Mesenchymal stem cell (in vitro differentiated cells and primary cell): ENCODE measurements around the gene SEMA3A.
A peak's percentile ranks its signal among the peaks of the same experiment; 100 is the strongest.

Source experiments
- DNase-seq: peaks from one replicate; pipeline ENCODE4 v3.0.0-alpha.2; 2013
- H2AFZ ChIP-seq: one replicate; pipeline ENCODE4 v1.6.1; 2013; ENCODE audit warnings: low read depth, mild to moderate bottlenecking, control low read depth, inconsistent platforms, low read length, moderate library complexity
- H2AK5ac ChIP-seq: 2 replicates; pipeline ENCODE4 v1.6.1; 2013; ENCODE audit warnings: low read length, moderate library complexity, mild to moderate bottlenecking, inconsistent platforms; ENCODE audit not compliant: severe bottlenecking
- H2BK120ac ChIP-seq: one replicate; pipeline ENCODE4 v1.6.1; 2013; ENCODE audit warnings: low read depth, mild to moderate bottlenecking, inconsistent platforms, low read length, moderate library complexity
- H2BK12ac ChIP-seq, 2 experiments: one replicate each; pipeline ENCODE4 v1.6.1; 2013; ENCODE audit warnings: inconsistent platforms in 2 of 2, low read length in 2 of 2, mild to moderate bottlenecking in 2 of 2, moderate library complexity in 2 of 2, control low read depth in 1 of 2
- H2BK15ac ChIP-seq: one replicate; pipeline ENCODE4 v1.6.1; 2013; ENCODE audit warnings: mild to moderate bottlenecking, low read depth, inconsistent platforms; ENCODE audit not compliant: poor library complexity, severe bottlenecking
- H2BK5ac ChIP-seq: 2 replicates; pipeline ENCODE4 v1.6.1; 2013; ENCODE audit warnings: low read depth, mild to moderate bottlenecking, low read length, control low read depth, inconsistent platforms; ENCODE audit not compliant: poor library complexity, severe bottlenecking
- H3K14ac ChIP-seq, 2 experiments: one replicate each; pipeline ENCODE4 v1.6.1; 2013; ENCODE audit warnings: inconsistent platforms in 2 of 2, low read length in 2 of 2, control low read depth in 1 of 2, mild to moderate bottlenecking in 1 of 2, moderate library complexity in 1 of 2
- H3K18ac ChIP-seq, 2 experiments: one replicate each; pipeline ENCODE4 v1.6.1; 2013; ENCODE audit warnings: inconsistent platforms in 2 of 2, low read length in 2 of 2, control low read depth in 1 of 2, low read depth in 1 of 2, mild to moderate bottlenecking in 1 of 2
- H3K23ac ChIP-seq, 2 experiments: one replicate each; pipeline ENCODE4 v1.6.1; 2013; ENCODE audit warnings: inconsistent platforms in 2 of 2, low read length in 2 of 2, mild to moderate bottlenecking in 2 of 2, moderate library complexity in 2 of 2, control low read depth in 1 of 2
- H3K27ac ChIP-seq: 2 replicates; pipeline ENCODE4 v1.5.1; 2013; ENCODE audit warnings: mild to moderate bottlenecking, moderate library complexity, low read length, control low read depth, inconsistent platforms; ENCODE audit not compliant: poor library complexity, severe bottlenecking
- H3K27me3 ChIP-seq, 2 experiments: 2 replicates each; pipeline versions ENCODE4 v1.6.1 to v1.7.0; 2013; ENCODE audit warnings: low read length in 2 of 2, mild to moderate bottlenecking in 2 of 2, moderate library complexity in 2 of 2, control low read depth in 1 of 2, inconsistent platforms in 1 of 2; ENCODE audit not compliant: control insufficient read depth in 1 of 2, insufficient read depth in 1 of 2
- H3K36me3 ChIP-seq, 2 experiments: 2 replicates each; pipeline versions ENCODE4 v1.6.1 to v1.7.0; 2013; ENCODE audit warnings: low read length in 2 of 2, control low read depth in 1 of 2, inconsistent platforms in 1 of 2, low read depth in 1 of 2, mild to moderate bottlenecking in 1 of 2; ENCODE audit not compliant: insufficient read depth in 2 of 2, control insufficient read depth in 1 of 2
- H3K4ac ChIP-seq, 2 experiments: one replicate each; pipeline ENCODE4 v1.6.1; 2013; ENCODE audit warnings: inconsistent platforms in 2 of 2, low read length in 2 of 2, mild to moderate bottlenecking in 2 of 2, moderate library complexity in 2 of 2, control low read depth in 1 of 2, low read depth in 1 of 2
- H3K4me1 ChIP-seq: 2 replicates; pipeline ENCODE4 v1.6.1; 2013; ENCODE audit warnings: low read depth, low read length, control low read depth; ENCODE audit not compliant: control insufficient read depth, insufficient read depth
- H3K4me2 ChIP-seq: 2 replicates; pipeline ENCODE4 v1.6.1; 2013; ENCODE audit warnings: low read length, mild to moderate bottlenecking, inconsistent platforms; ENCODE audit not compliant: poor library complexity, severe bottlenecking
- H3K4me3 ChIP-seq, 2 experiments: 2 replicates each; pipeline versions ENCODE4 v1.5.1 to v1.7.0; 2013; ENCODE audit warnings: low read length in 2 of 2, mild to moderate bottlenecking in 2 of 2, control low read depth in 1 of 2, low read depth in 1 of 2; ENCODE audit not compliant: insufficient read depth in 1 of 2
- H3K79me1 ChIP-seq: replicated peaks from 2 replicates; pipeline ENCODE4 v1.6.1; 2013; ENCODE audit warnings: mild to moderate bottlenecking, control low read depth, low read length, inconsistent platforms; ENCODE audit not compliant: poor library complexity, severe bottlenecking
- H3K9ac ChIP-seq: 2 replicates; pipeline ENCODE4 v1.7.0; 2013; ENCODE audit warnings: mild to moderate bottlenecking, low read length, moderate library complexity
- H3K9me3 ChIP-seq: 2 replicates; pipeline ENCODE4 v1.7.0; 2013; ENCODE audit warnings: mild to moderate bottlenecking, low read length; ENCODE audit not compliant: control insufficient read depth
- H4K8ac ChIP-seq: one replicate; pipeline ENCODE4 v1.6.1; 2013; ENCODE audit warnings: inconsistent platforms, mild to moderate bottlenecking, low read length, moderate library complexity
- H4K91ac ChIP-seq: one replicate; pipeline ENCODE4 v1.6.1; 2013; ENCODE audit warnings: mild to moderate bottlenecking, low read length, inconsistent platforms
- WGBS: methylation state at CpG from one replicate; pipeline ENCODE4 v1.1.7; 2013; ENCODE audit warnings: mixed read lengths; 5-methylcytosine and 5-hydroxymethylcytosine counted together

The SEMA3A gene

DNA sequence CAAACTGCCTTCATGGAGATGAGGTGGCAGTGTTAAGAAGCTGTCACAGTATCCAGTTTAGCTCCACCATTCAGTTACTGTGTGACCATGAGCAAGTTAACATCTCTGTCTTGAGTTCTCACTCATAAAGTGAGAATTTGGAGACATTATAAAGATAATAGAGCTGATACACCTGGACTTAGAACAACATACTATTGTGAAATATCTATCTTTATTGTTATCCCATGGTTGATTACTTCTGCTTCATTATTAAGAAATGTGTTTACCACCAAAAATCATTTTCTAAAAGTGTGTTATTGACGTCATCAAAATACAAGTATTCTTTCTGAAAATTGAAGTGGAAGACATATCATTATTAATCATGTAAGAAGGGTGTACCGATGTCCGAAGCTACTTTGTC, 166.9 kb downstream of the SEMA3A start:
- no peak overlapping the region for H3K27ac ChIP-seq
- H3K27me3 ChIP-seq, result no peaks in the 10 kb centered on the region
- H4K8ac ChIP-seq, result no peak overlapping the region
- H3K79me1 ChIP-seq, result peaks cover 3% of the 10 kb centered on the region
- H2AFZ ChIP-seq, result no peak overlapping the region
- no peak overlapping the region for H2BK12ac ChIP-seq
- H2BK5ac ChIP-seq, result no peak overlapping the region
- no peaks in the 10 kb centered on the region for H3K9me3 ChIP-seq
- H3K4me2 ChIP-seq, result no peak overlapping the region
- no peak for DNase-seq
- no peak overlapping the region for H2BK120ac ChIP-seq
- no peak overlapping the region for H4K91ac ChIP-seq
- H3K36me3 ChIP-seq, result no peaks in the 10 kb centered on the region
- no peak overlapping the region for H3K18ac ChIP-seq
- H3K14ac ChIP-seq, result no peak overlapping the region
- WGBS, result 92% methylated on average over 2 of the region's 3 CpGs
- H3K9ac ChIP-seq, result no peak overlapping the region
- H2AK5ac ChIP-seq, result no peak overlapping the region
- H3K4me3 ChIP-seq, result no peak overlapping the region
- H3K4ac ChIP-seq, result no peak overlapping the region
- H3K4me1 ChIP-seq, result peaks cover 2% of the 10 kb centered on the region
- no peak overlapping the region for H3K23ac ChIP-seq
- no peak overlapping the region for H2BK15ac ChIP-seq

DNA sequence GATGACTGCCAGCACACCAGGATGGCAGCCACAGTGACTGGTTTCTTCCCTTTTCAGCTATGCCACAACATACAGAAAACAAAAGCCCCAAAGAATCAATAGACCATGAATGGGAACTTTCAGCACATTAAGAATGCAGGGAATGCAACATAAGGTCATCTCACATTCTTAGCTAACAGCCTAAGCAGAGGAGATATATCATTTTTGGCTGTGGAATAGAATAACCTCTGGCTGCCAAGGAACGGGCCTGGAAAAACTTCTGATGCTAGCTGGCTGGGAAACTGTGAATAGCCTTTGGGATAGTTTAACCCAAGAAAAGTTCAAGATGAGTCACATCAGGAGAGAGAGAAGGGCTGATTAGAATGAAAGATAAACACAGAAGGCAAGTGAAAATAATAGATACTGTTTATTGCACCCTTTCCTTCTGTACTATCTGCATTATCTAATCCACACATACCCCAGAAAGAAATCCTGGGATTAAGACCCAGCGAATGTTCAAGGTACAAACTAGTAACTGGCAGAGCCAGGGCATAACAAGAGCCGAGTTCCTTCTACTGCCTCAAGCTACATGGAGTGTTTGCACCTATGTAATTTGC, 169.2 kb downstream of the SEMA3A start:
- Histone ChIP-seq H3K36me3 (no peaks in the 10 kb centered on the region), H2BK120ac (no peak overlapping the region), H3K79me1 (peaks cover 3% of the 10 kb centered on the region), H3K14ac (no peak overlapping the region), H3K4me2 (no peak overlapping the region), H3K4ac (no peak overlapping the region), H3K9ac (peak overlapping the region; percentile 65), H3K9me3 (no peaks in the 10 kb centered on the region), H3K27me3 (no peaks in the 10 kb centered on the region), H2BK5ac (no peak overlapping the region), H3K27ac (peak overlapping the region; percentile 99), H2BK12ac (no peak overlapping the region), H4K8ac (no peak overlapping the region), H2AK5ac (no peak overlapping the region), H3K18ac (no peak overlapping the region), H2BK15ac (no peak overlapping the region), H3K23ac (no peak overlapping the region), H2AFZ (no peak overlapping the region), H4K91ac (no peak overlapping the region), H3K4me1 (peaks cover 2% of the 10 kb centered on the region), H3K4me3 (peak overlapping the region in 1 of 2 experiments; percentile 22)
- peak; percentile 92 for DNase-seq
- 4% methylated on average over 2 of the region's 3 CpGs for WGBS

DNA sequence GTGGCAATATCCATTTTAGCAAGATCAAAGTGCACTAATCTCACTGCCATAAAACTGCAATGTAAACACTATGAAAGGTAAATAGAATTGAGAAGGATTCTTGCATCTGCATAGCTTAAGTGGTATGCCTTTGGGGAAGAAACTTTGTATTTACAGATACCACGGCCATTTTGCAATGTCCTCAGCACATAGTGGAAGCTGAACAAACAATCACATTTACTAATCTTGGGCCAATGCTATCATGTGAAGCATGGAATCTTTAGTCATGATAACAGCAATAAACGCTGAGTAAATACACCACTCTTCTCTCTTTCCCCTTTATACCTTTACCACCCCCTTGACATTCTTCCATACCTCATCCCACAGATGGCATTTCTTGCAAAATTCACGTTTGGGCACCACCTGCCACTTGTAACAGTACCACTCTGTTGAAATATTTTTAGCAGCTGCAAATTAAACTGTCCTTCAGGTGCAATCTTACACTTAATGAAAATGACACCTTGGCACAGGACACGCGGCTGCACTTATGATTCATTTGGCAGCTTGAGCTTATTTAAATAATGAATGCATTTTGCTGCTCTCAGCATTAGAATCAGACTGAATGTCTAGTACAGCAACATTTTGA, 171.8 kb downstream of the SEMA3A start:
- Histone ChIP-seq H3K79me1 (peaks cover 3% of the 10 kb centered on the region), H4K91ac (no peak overlapping the region), H2BK12ac (no peak overlapping the region), H2BK120ac (peak overlapping the region; percentile 11), H3K27ac (no peak overlapping the region), H2AK5ac (peak overlapping the region; percentile 73), H3K18ac (peak overlapping the region; percentile 33 to 57), H3K9ac (no peak overlapping the region), H2BK15ac (no peak overlapping the region), H4K8ac (no peak overlapping the region), H3K4me2 (no peak overlapping the region), H3K27me3 (no peaks in the 10 kb centered on the region), H3K4me1 (peaks cover 2% of the 10 kb centered on the region), H3K14ac (no peak overlapping the region), H3K36me3 (no peaks in the 10 kb centered on the region), H3K23ac (no peak overlapping the region), H3K9me3 (no peaks in the 10 kb centered on the region), H2BK5ac (peak overlapping the region; percentile 24), H3K4ac (no peak overlapping the region), H3K4me3 (no peak overlapping the region), H2AFZ (no peak overlapping the region)
- peak; percentile 21 for DNase-seq
- 68% methylated on average over 5 of the region's 5 CpGs for WGBS

DNA sequence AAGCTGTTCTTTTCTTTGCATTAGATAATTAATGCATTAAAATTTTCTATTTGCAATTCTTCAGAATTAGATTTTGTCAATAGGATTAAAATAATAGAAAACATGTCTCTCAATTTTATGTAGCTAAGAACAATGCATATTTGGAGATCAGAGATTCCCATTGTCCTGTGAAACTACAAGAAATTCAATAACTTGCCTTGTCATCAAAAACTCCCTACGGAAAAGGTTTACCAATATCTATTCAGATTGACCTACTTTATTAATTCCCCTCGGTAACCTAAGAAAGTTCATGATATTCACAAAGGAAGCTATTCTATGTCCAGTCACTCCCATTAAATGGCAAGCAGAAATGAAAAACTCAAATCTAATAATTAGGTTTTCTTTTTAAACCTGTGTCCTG, 172.6 kb downstream of the SEMA3A start:
- H3K9ac ChIP-seq, result no peak overlapping the region
- no peak overlapping the region for H3K27ac ChIP-seq
- H3K27me3 ChIP-seq, result no peaks in the 10 kb centered on the region
- no peak overlapping the region for H2BK15ac ChIP-seq
- H2BK5ac ChIP-seq, result no peak overlapping the region
- H2AFZ ChIP-seq, result no peak overlapping the region
- peaks cover 2% of the 10 kb centered on the region for H3K79me1 ChIP-seq
- no peak overlapping the region for H3K4ac ChIP-seq
- 99% methylated on average over 2 of the region's 2 CpGs for WGBS
- no peak overlapping the region for H3K23ac ChIP-seq
- H2AK5ac ChIP-seq, result no peak overlapping the region
- no peaks in the 10 kb centered on the region for H3K9me3 ChIP-seq
- no peak overlapping the region for H3K18ac ChIP-seq
- H3K4me1 ChIP-seq, result peaks cover 2% of the 10 kb centered on the region
- H2BK120ac ChIP-seq, result no peak overlapping the region
- no peak overlapping the region for H3K14ac ChIP-seq
- no peak overlapping the region for H2BK12ac ChIP-seq
- H4K8ac ChIP-seq, result no peak overlapping the region
- no peak overlapping the region for H3K4me3 ChIP-seq
- H3K36me3 ChIP-seq, result no peaks in the 10 kb centered on the region
- no peak overlapping the region for H3K4me2 ChIP-seq
- H4K91ac ChIP-seq, result no peak overlapping the region
- DNase-seq, result no peak
